Measurements from ENCODE around the gene MAP2K7. TPM values are rescaled to one million over a fixed set of nuclear protein-coding genes. Genes with fewer than 3 reads are reported as not detected.

The MAP2K7 gene
- polyA plus RNA-seq, 1 experiment: 5.6 TPM

DNA sequence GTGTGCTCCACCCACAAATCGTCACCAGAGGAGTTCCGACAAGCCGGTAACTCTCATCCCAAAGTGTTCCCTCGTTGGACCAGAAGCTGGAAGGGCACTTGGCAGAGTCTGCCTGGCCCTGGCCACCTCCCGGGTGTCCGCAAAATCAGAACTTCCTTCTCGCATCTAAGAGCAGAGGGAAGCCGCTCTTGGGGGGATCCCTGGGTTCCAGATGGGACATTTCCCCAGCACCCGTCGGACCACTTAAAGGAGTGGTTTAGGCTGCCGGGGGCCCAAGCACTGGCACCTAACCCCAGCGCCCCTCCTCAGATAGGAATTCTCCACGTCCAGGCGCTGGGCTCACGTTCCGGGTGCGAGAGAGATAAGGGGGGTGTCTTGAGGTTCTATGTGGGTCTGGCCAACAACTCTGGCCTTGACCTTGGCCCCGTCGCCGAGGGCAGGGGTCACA, 857 bp upstream of the MAP2K7 start:
- TF ChIP-seq CTCF (IDR thresholded peaks at IDR 0.05; ENCODE audit: low read depth, low read length): no peak

GRCh38 chr19:7904074-7905020, 670 bp downstream of the MAP2K7 start:
- POLR2A ChIA-PET: interaction anchor here (0.6 to 2.0 kb wide), 13 partner anchors 12 to 1556 kb away, joined by 3 to 19 read pairs (median 4); partner anchors contain the start of genes SNAPC2, TGFBR3L and TIMM44
- no peaks in the 10 kb centered on the region for H3K27me3 ChIP-seq (ENCODE audit: control insufficient read depth, insufficient read depth, low read length)
- DNase-seq (ENCODE audit: low read depth, low spot score): no peak
- TF ChIP-seq CTCF (IDR thresholded peaks at IDR 0.05; ENCODE audit: low read depth, low read length): no peak
- H3K27ac ChIP-seq (ENCODE audit: low read depth, low read length): peak overlapping the region; percentile 31
- CTCF ChIA-PET: interaction anchor here (0.5 to 1.3 kb wide), 12 partner anchors 10 to 448 kb away, joined by 3 to 6 read pairs (median 3); partner anchors contain the start of genes LRRC8E and TIMM44
- H3K4me3 ChIP-seq (ENCODE audit: low read depth, low read length): peak overlapping the region; percentile 83
- H3K9me3 ChIP-seq (ENCODE audit: control insufficient read depth, insufficient read depth, low read length): no peaks in the 10 kb centered on the region

More for the DNA sequence above, 857 bp upstream of the MAP2K7 start:
- Histone ChIP-seq H3K27ac (ENCODE audit: low read depth, low read length) (peak overlapping the region; percentile 61), H3K4me3 (ENCODE audit: low read depth, low read length) (peak overlapping the region; percentile 77), H3K27me3 (ENCODE audit: control insufficient read depth, insufficient read depth, low read length) (no peaks in the 10 kb centered on the region), H3K9me3 (ENCODE audit: control insufficient read depth, insufficient read depth, low read length) (no peaks in the 10 kb centered on the region)
- no peak for DNase-seq (ENCODE audit: low read depth, low spot score)
- POLR2A ChIA-PET: interaction anchor here (0.6 to 2.0 kb wide), 11 partner anchors 13 to 1407 kb away, joined by 3 to 19 read pairs (median 4); partner anchors contain the start of genes SNAPC2, TGFBR3L and TIMM44
- CTCF ChIA-PET: interaction anchor here (1.0 to 1.9 kb wide), 6 partner anchors 24 to 100 kb away, joined by 3 to 6 read pairs (median 4); partner anchors contain the start of gene TIMM44

- no peak for DNase-seq (ENCODE audit: low read depth, low spot score)
- no peak for TF ChIP-seq CTCF (IDR thresholded peaks at IDR 0.05; ENCODE audit: low read depth, low read length)
- ChIA-PET CTCF (interaction anchor here (0.7 kb wide), 1 partner anchor 37 kb away, joined by 4 read pairs; no protein-coding TSS in a partner anchor), POLR2A (interaction anchor here (0.6 kb wide), 1 partner anchor 348 kb away, joined by 8 read pairs; no protein-coding TSS in a partner anchor)
- no peak overlapping the region for H3K27ac ChIP-seq (ENCODE audit: low read depth, low read length)
- H3K27me3 ChIP-seq (ENCODE audit: control insufficient read depth, insufficient read depth, low read length): no peaks in the 10 kb centered on the region
- peak overlapping the region; percentile 83 for H3K4me3 ChIP-seq (ENCODE audit: low read depth, low read length)
- H3K9me3 ChIP-seq (ENCODE audit: control insufficient read depth, insufficient read depth, low read length): no peaks in the 10 kb centered on the region
Measured at GRCh38 chr19:7905268-7905667, 1.6 kb downstream of the MAP2K7 start.

- POLR2A ChIA-PET: interaction anchor here (0.6 kb wide), 1 partner anchor 348 kb away, joined by 8 read pairs; no protein-coding TSS in a partner anchor
- CTCF ChIA-PET: interaction anchor here (0.7 kb wide), 1 partner anchor 37 kb away, joined by 4 read pairs; no protein-coding TSS in a partner anchor
- no peak overlapping the region for H3K4me3 ChIP-seq (ENCODE audit: low read depth, low read length)
Measured at GRCh38 chr19:7905859-7906258, 2.2 kb downstream of the MAP2K7 start.

More at GRCh38 chr19:7905859-7906258, 2.2 kb downstream of the MAP2K7 start:
- Histone ChIP-seq H3K9me3 (ENCODE audit: control insufficient read depth, insufficient read depth, low read length) (no peaks in the 10 kb centered on the region), H3K27me3 (ENCODE audit: control insufficient read depth, insufficient read depth, low read length) (no peaks in the 10 kb centered on the region), H3K27ac (ENCODE audit: low read depth, low read length) (no peak overlapping the region)
- no peak for TF ChIP-seq CTCF (IDR thresholded peaks at IDR 0.05; ENCODE audit: low read depth, low read length)
- no peak for DNase-seq (ENCODE audit: low read depth, low spot score)
